ENCODE results near the gene PNMT. TPM values are rescaled to one million over a fixed set of nuclear protein-coding genes. Genes with fewer than 3 reads are reported as not detected.

PNMT gene
- total and polyA plus RNA-seq, 2 of the 13 experiments (the other 11 are each of a cell fraction or from before 2014, with no cell fraction given): 0.25 TPM; not detected in 1

- TF ChIP-seq RERE (CRISPR knock-in tag; IDR thresholded peaks at IDR 0.05; ENCODE audit: low read depth) (no peak), ZNF136 (CRISPR knock-in tag; IDR thresholded peaks at IDR 0.05; ENCODE audit: low read depth) (no peak), ZNF230 (CRISPR knock-in tag; IDR thresholded peaks at IDR 0.05) (no peak), NR2F6 (IDR thresholded peaks at IDR 0.05) (peak; percentile 62), NR2F6 (CRISPR knock-in tag; IDR thresholded peaks at IDR 0.05) (peak; percentile 34; the same call in 1 of the 2 replicates), TIGD3 (CRISPR knock-in tag; IDR thresholded peaks at IDR 0.05; ENCODE audit: borderline replicate concordance) (no peak), ZKSCAN8 (CRISPR knock-in tag; IDR thresholded peaks at IDR 0.05; ENCODE audit: borderline replicate concordance) (no peak), ZFP37 (CRISPR knock-in tag; IDR thresholded peaks at IDR 0.05; ENCODE audit: borderline replicate concordance) (no peak), HNF1A (IDR thresholded peaks at IDR 0.05; ENCODE audit: low read depth) (0 out of 2 replicates have a peak, but pooled peaks have one; percentile 26), HNF1A (CRISPR knock-in tag; IDR thresholded peaks at IDR 0.05; ENCODE audit: borderline replicate concordance) (no peak), MEF2D (CRISPR knock-in tag; IDR thresholded peaks at IDR 0.05) (no peak), DR1 (CRISPR knock-in tag; IDR thresholded peaks at IDR 0.05) (no peak), HNRNPLL (IDR thresholded peaks at IDR 0.05; ENCODE audit: low read depth, low read length, poor library complexity, severe bottlenecking) (no peak), ETS1 (CRISPR knock-in tag; IDR thresholded peaks at IDR 0.05) (0 out of 2 replicates have a peak, but pooled peaks have one; percentile 10), U2AF1 (optimal IDR thresholded peaks at IDR 0.05; ENCODE audit: low read depth, low read length) (no peak)
- TF ChIP-seq, protein P1, sequence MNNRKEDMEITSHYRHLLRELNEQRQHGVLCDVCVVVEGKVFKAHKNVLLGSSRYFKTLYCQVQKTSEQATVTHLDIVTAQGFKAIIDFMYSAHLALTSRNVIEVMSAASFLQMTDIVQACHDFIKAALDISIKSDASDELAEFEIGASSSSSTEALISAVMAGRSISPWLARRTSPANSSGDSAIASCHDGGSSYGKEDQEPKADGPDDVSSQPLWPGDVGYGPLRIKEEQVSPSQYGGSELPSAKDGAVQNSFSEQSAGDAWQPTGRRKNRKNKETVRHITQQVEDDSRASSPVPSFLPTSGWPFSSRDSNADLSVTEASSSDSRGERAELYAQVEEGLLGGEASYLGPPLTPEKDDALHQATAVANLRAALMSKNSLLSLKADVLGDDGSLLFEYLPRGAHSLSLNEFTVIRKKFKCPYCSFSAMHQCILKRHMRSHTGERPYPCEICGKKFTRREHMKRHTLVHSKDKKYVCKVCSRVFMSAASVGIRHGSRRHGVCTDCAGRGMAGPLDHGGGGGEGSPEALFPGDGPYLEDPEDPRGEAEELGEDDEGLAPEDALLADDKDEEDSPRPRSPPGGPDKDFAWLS (CRISPR knock-in tag; IDR thresholded peaks at IDR 0.05; ENCODE audit: borderline replicate concordance): no peak
Observed at GRCh38 chr17:39687101-39687545, 18.9 kb downstream of the PNMT start (continued).
